HG02678 (cell line): ENCODE measurements around the gene CCL18.
"Not testable (repeated sequence)": the region's sequence is repeated elsewhere in the genome, so short reads cannot be mapped to it uniquely, and the experiment has no call there.

Experiments used
- ATAC-seq: cut with Tn5 transposase; IDR thresholded peaks from one replicate; pipeline ENCODE4 v1.9.1; 2021; ENCODE audit warnings: mild to moderate bottlenecking, moderate library complexity; ENCODE audit not compliant: unreplicated experiment

The CCL18 gene

GRCh38 chr17:36070427-36070826 is 6.4 kb downstream of the CCL18 start:
- no peak for ATAC-seq

GRCh38 chr17:36071751-36072150 is 7.7 kb downstream of the CCL18 start:
- ATAC-seq, result no peak

GRCh38 chr17:36072431-36073121 is 8.5 kb downstream of the CCL18 start:
- no peak for ATAC-seq

- ATAC-seq, result no peak
These were observed 10.3 kb downstream of the CCL18 start for GRCh38 chr17:36074365-36074764.

GRCh38 chr17:36081681-36082471 is 17.8 kb downstream of the CCL18 start:
- peak; percentile 34 for ATAC-seq

- ATAC-seq, result peak; percentile 50
These were observed 18.5 kb downstream of the CCL18 start for GRCh38 chr17:36082482-36083120.

GRCh38 chr17:36083691-36084090 is 19.6 kb downstream of the CCL18 start:
- ATAC-seq, result not testable (repeated sequence)

GRCh38 chr17:36085765-36086164 is 21.7 kb downstream of the CCL18 start:
- ATAC-seq, result no peak

- ATAC-seq, result no peak
These were observed 22.7 kb downstream of the CCL18 start for GRCh38 chr17:36086791-36087190.

GRCh38 chr17:36087471-36087870 is 23.4 kb downstream of the CCL18 start:
- ATAC-seq, result not testable (repeated sequence)

- not testable (repeated sequence) for ATAC-seq
These were observed 24.0 kb downstream of the CCL18 start for GRCh38 chr17:36087897-36088572.

- no peak for ATAC-seq
These were observed 24.7 kb downstream of the CCL18 start for GRCh38 chr17:36088670-36089338.

GRCh38 chr17:36089339-36089865 is 25.3 kb downstream of the CCL18 start:
- ATAC-seq, result no peak

GRCh38 chr17:36089888-36090836 is 26.1 kb downstream of the CCL18 start, which contains the start of gene CCL3:
Gene CCL3, minus strand, starts transcription at chr17:36090143. Its CDS starts 85 bp downstream, at chr17:36090058.
- peak; percentile 77 for ATAC-seq

GRCh38 chr17:36092230-36092629 is 28.2 kb downstream of the CCL18 start:
- no peak for ATAC-seq

GRCh38 chr17:36092715-36093114 is 28.6 kb downstream of the CCL18 start:
- ATAC-seq, result not testable (repeated sequence)

- no peak for ATAC-seq
These were observed 30.2 kb downstream of the CCL18 start for GRCh38 chr17:36094232-36094631.

- ATAC-seq, result no peak
These were observed 30.7 kb downstream of the CCL18 start for GRCh38 chr17:36094746-36095145.

- no peak for ATAC-seq
These were observed 31.9 kb downstream of the CCL18 start for GRCh38 chr17:36095992-36096391.
